Ascending aorta (tissue), 2 donors: ENCODE data around the gene KISS1R. TPM values are rescaled to one million over a fixed set of nuclear protein-coding genes. Genes with fewer than 3 reads are reported as not detected.

Source experiments
- DNase-seq, 2 donors: peaks; one replicate each; pipeline ENCODE4 v3.0.0-alpha.2; 2019; ENCODE audit warnings: low spot score in 2 of 2
- H3K27ac ChIP-seq, 2 donors: fragments of 200-600 bp; sonication (generic); one replicate each; pipeline ENCODE4 v1.5.1; 2016 to 2017; ENCODE audit warnings: mild to moderate bottlenecking in 1 of 2
- H3K27me3 ChIP-seq: fragments of 200-600 bp; sonication (generic); one replicate; pipeline ENCODE4 v1.5.1; 2017
- H3K36me3 ChIP-seq, 2 donors: fragments of 200-600 bp; sonication (generic); one replicate each; pipeline ENCODE4 v1.5.1; 2016
- H3K4me1 ChIP-seq, 2 donors: fragments of 200-600 bp; sonication (generic); one replicate each; pipeline ENCODE4 v1.5.1; 2016 to 2017; ENCODE audit warnings: mild to moderate bottlenecking in 1 of 2
- H3K4me3 ChIP-seq, 2 donors: fragments of 200-600 bp; sonication (generic); one replicate each; pipeline ENCODE4 v1.5.1; 2016 to 2017; ENCODE audit warnings: mild to moderate bottlenecking in 1 of 2
- H3K9me3 ChIP-seq, 2 donors: fragments of 200-600 bp; sonication (generic); one replicate each; pipeline ENCODE4 v1.5.1; 2016
- CTCF ChIP-seq, 3 experiments: fragments of 200-600 bp in 2 of 3; fragments of 450-650 bp in 1 of 3; sonication (generic) in 2 of 3; IDR thresholded peaks; one replicate each; pipeline ENCODE4 v1.5.1; 2016 to 2019; ENCODE audit warnings: antibody characterized with exemption in 3 of 3, mild to moderate bottlenecking in 1 of 3, moderate library complexity in 1 of 3
- intact Hi-C: fragments of 100-400 bp; cut with DNase I; formaldehyde crosslinking; loops from one replicate; pipeline ENCODE4 v1.15.1; 2023
- total RNA-seq: library from RNA; depleted of rRNA; stranded (reverse); fragments of >200 nt; gene quantifications from one replicate; pipeline ENCODE4 v1.1.0, GENCODE V29; 2016

Gene KISS1R
- total RNA-seq, 1 donor from 2014 or later, result not detected

DNA sequence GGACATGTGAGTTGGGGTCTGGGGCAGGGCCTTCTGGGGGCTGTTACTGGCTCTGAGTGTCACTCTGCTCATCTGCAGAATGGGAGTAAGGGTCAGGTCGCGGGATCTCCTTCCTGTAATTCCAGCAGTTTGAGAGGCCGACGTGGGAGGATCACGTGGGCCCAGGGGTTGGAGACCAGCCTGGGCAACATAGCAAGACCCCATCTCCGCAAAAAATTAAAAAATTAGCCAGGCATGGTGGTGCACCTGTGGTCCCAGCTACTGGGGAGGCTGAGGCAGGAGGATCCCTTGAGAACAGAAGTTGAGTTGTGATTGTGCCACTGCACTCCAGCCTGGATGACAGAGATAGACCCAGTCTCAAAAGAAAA, 12.7 kb downstream of the KISS1R start:
- Histone ChIP-seq H3K4me3 (no peak overlapping the region), H3K36me3 (no peaks in the 10 kb centered on the region), H3K27ac (no peak overlapping the region), H3K27me3 (no peaks in the 10 kb centered on the region), H3K9me3 (no peaks in the 10 kb centered on the region), H3K4me1 (peaks cover 17 to 29% of the 10 kb centered on the region in 2 donors)
- no peak for TF ChIP-seq CTCF (IDR thresholded peaks at IDR 0.05)
- intact Hi-C loops, result loop anchor here (10.0 kb wide), 2 partner anchors 285 to 315 kb away; partner anchors contain the start of genes ATP5F1D and MIDN
- no peak for DNase-seq

DNA sequence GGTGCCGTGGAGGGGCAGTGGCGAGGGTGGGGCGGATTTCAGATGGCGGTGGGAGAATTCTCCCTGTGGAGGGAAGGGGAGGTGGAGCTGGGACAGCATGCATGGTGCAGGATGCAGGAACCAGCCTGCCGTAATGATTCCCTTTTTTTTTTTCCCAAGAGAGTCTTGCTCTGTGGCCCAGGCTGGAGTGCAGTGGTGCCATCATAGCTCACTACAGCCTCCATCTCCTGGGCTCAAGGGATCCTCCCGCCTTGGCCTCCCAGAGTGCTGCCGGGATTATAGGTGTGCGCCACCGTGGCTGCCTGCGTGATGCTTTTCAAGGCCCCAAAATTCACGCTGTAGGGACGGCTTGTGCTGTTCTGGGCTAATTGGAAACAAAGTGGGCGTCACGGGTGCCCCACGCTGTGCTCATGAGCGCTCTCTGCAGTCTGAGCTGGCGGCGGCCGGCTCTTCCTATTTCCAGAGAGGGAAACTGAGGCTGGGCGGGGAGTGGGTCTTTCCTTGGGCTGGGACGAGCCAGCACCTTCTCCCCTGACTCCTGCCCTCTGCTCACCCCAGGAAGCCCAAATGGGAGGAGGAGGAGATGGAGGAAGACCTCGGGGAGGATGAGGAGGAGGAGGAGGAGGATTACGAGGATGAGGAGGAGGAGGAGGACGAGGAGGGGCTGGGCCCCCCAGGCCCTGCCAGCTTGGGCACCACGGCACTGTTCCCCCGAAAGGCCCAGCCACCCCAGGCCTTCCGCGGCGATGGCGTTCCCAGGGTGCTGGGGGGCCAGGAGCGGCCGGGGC, 14.9 kb downstream of the KISS1R start:
- Histone ChIP-seq H3K4me3 (peak overlapping the region in 1 of 2 donors; percentile 23), H3K9me3 (no peaks in the 10 kb centered on the region), H3K27ac (peak overlapping the region in 1 of 2 donors; percentile 90), H3K4me1 (peaks cover 14 to 32% of the 10 kb centered on the region in 2 donors), H3K36me3 (no peaks in the 10 kb centered on the region), H3K27me3 (no peaks in the 10 kb centered on the region)
- TF ChIP-seq CTCF (IDR thresholded peaks at IDR 0.05), result no peak
- no peak for DNase-seq
- intact Hi-C loops, result no loop called here

- Histone ChIP-seq H3K27me3 (no peaks in the 10 kb centered on the region), H3K27ac (peak overlapping the region in 1 of 2 donors; percentile 90), H3K4me3 (peak overlapping the region in 1 of 2 donors; percentile 23), H3K36me3 (no peaks in the 10 kb centered on the region), H3K4me1 (peaks cover 14 to 26% of the 10 kb centered on the region in 2 donors), H3K9me3 (no peaks in the 10 kb centered on the region)
- intact Hi-C loops, result no loop called here
- DNase-seq, result peak in 1 of 2 donors; percentile 75
- no peak for TF ChIP-seq CTCF (IDR thresholded peaks at IDR 0.05)
Observed at GRCh38 chr19:932648-933552, 15.8 kb downstream of the KISS1R start.

GRCh38 chr19:933553-933882, 16.4 kb downstream of the KISS1R start:
- Histone ChIP-seq H3K9me3 (no peaks in the 10 kb centered on the region), H3K4me1 (peaks cover 14 to 26% of the 10 kb centered on the region in 2 donors), H3K4me3 (peak overlapping the region in 1 of 2 donors; percentile 23), H3K27me3 (no peaks in the 10 kb centered on the region), H3K27ac (peak overlapping the region in 1 of 2 donors; percentile 90), H3K36me3 (no peaks in the 10 kb centered on the region)
- TF ChIP-seq CTCF (IDR thresholded peaks at IDR 0.05), result no peak
- intact Hi-C loops, result no loop called here
- no peak for DNase-seq

DNA sequence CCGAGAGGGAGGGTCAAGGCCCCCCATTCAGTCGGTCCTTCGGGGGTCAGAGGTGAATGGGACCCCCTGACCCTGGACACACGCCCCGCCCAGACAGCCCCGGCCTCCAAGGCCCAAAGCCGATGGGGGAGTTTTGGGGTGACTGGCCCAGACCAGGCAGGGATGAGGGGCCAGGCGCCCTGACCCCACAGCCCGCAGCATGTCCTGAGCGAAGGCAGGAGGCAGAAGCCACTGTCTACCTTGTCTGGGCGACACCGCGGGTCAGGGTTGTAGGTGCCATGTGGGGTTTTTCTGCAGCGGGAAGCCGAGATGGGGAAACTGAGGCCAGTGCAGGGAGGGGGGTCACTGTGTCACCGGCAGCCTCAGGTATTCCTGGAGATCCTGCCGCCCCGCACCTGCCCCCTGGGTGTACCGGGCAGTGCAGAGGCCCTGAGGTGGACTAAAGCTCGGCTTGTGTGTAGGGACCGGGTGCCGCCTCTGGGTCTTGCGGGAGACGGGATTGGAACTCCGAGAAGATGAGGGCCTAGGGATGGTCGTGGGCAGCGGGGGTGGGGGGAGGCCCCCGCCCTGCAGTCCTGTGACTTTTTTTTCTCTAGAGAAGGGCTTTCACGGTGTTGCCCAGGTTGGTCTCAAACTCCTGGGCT, 17.2 kb downstream of the KISS1R start:
- Histone ChIP-seq H3K36me3 (no peaks in the 10 kb centered on the region), H3K27ac (peak overlapping the region; percentile 68 to 90), H3K4me3 (peak overlapping the region in 1 of 2 donors; percentile 3), H3K27me3 (no peaks in the 10 kb centered on the region), H3K4me1 (peaks cover 14 to 26% of the 10 kb centered on the region in 2 donors), H3K9me3 (no peaks in the 10 kb centered on the region)
- TF ChIP-seq CTCF (IDR thresholded peaks at IDR 0.05), result no peak
- intact Hi-C loops, result no loop called here
- no peak for DNase-seq
